ENCODE data around the gene SP9. TPM values are rescaled to one million over a fixed set of nuclear protein-coding genes. Genes with fewer than 3 reads are reported as not detected.

SP9 gene
- 1.9 to 3.7 TPM (median 3.4 TPM) in 5 replicates for total RNA-seq (2022; extraction: Qiagen RNA extraction; ENCODE audit: low read depth)

GRCh38 chr2:174334781-174335251, at the start of gene SP9:
Gene SP9 (plus strand): TSS chr2:174334954. CDS start chr2:174335093, 139 bp downstream.

Other genes with a start within 250 kb of the SP9 start
- 102 to 136 TPM (median 127 TPM) in 5 replicates for gene OLA1, start 86.4 kb upstream of the SP9 start, total RNA-seq (2022; extraction: Qiagen RNA extraction; ENCODE audit: low read depth)
- gene SCRN3, start 60.8 kb downstream of the SP9 start, total RNA-seq (2022; extraction: Qiagen RNA extraction; ENCODE audit: low read depth), result 12.0 to 17.6 TPM (median 15.3 TPM) in 5 replicates
- gene GPR155, start 152.1 kb downstream of the SP9 start, total RNA-seq (2022; extraction: Qiagen RNA extraction; ENCODE audit: low read depth), result 0.09 to 1.5 TPM (median 0.34 TPM) in 5 replicates